ENCODE measurements around the gene LAMC1. TPM values are rescaled to one million over a fixed set of nuclear protein-coding genes. Genes with fewer than 3 reads are reported as not detected.

The LAMC1 gene
- total RNA-seq, 2 experiments from 2014 or later = not detected

- no peaks in the 10 kb centered on the region for H3K36me3 Mint-ChIP-seq (ENCODE audit: low read depth)
- H3K27ac ChIP-seq (ENCODE audit: low read depth in 1 of 2, low read length in 2 of 2) = no peak overlapping the region
- ChIA-PET CTCF (no interaction called here), POLR2A (no interaction called here)
- TF ChIP-seq, protein P1, sequence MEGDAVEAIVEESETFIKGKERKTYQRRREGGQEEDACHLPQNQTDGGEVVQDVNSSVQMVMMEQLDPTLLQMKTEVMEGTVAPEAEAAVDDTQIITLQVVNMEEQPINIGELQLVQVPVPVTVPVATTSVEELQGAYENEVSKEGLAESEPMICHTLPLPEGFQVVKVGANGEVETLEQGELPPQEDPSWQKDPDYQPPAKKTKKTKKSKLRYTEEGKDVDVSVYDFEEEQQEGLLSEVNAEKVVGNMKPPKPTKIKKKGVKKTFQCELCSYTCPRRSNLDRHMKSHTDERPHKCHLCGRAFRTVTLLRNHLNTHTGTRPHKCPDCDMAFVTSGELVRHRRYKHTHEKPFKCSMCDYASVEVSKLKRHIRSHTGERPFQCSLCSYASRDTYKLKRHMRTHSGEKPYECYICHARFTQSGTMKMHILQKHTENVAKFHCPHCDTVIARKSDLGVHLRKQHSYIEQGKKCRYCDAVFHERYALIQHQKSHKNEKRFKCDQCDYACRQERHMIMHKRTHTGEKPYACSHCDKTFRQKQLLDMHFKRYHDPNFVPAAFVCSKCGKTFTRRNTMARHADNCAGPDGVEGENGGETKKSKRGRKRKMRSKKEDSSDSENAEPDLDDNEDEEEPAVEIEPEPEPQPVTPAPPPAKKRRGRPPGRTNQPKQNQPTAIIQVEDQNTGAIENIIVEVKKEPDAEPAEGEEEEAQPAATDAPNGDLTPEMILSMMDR (IDR thresholded peaks at IDR 0.05) = no peak
- no peaks in the 10 kb centered on the region for H3K36me3 ChIP-seq (ENCODE audit: insufficient read depth, low read length)
- no peaks in the 10 kb centered on the region for H3K4me1 ChIP-seq (ENCODE audit: insufficient read depth, low read length)
- no peaks in the 10 kb centered on the region for H3K9me3 ChIP-seq (ENCODE audit: control insufficient read depth in 1 of 2, insufficient read depth in 1 of 2, low read length in 2 of 2)
- peaks cover 3 to 16% of the 10 kb centered on the region in 2 experiments for H3K27me3 ChIP-seq (ENCODE audit: control insufficient read depth in 1 of 2, insufficient read depth in 2 of 2, low read length in 2 of 2)
- no peak overlapping the region for H3K4me3 ChIP-seq (ENCODE audit: low read length)
- ATAC-seq (ENCODE audit: poor library complexity) (no peak), DNase-seq (no peak)
- H3K27me3 Mint-ChIP-seq = peaks cover 61% of the 10 kb centered on the region
- H3K4me1 Mint-ChIP-seq (ENCODE audit: low read depth) = no peaks in the 10 kb centered on the region
- intact Hi-C loops (cut with DNase I, micrococcal nuclease) = no loop called here
- no peaks in the 10 kb centered on the region for H3K9me3 Mint-ChIP-seq
- H3K27ac Mint-ChIP-seq = no peak overlapping the region
- H3K4me3 Mint-ChIP-seq = no peak overlapping the region
These were observed 27.3 kb upstream of the LAMC1 start for GRCh38 chr1:182995894-182996293.

GRCh38 chr1:182996816-182997215 is 26.4 kb upstream of the LAMC1 start:
- ChIA-PET POLR2A (no interaction called here), CTCF (no interaction called here)
- no peak overlapping the region for H3K4me3 ChIP-seq (ENCODE audit: low read length)
- intact Hi-C loops (cut with DNase I, micrococcal nuclease) = no loop called here
- H3K36me3 ChIP-seq (ENCODE audit: insufficient read depth, low read length) = no peaks in the 10 kb centered on the region
- Mint-ChIP-seq H3K9me3 (no peaks in the 10 kb centered on the region), H3K4me1 (ENCODE audit: low read depth) (no peaks in the 10 kb centered on the region), H3K27me3 (peaks cover 62% of the 10 kb centered on the region), H3K4me3 (no peak overlapping the region), H3K27ac (no peak overlapping the region), H3K36me3 (ENCODE audit: low read depth) (no peaks in the 10 kb centered on the region)
- no peaks in the 10 kb centered on the region for H3K4me1 ChIP-seq (ENCODE audit: insufficient read depth, low read length)
- DNase-seq = no peak
- H3K27me3 ChIP-seq (ENCODE audit: control insufficient read depth in 1 of 2, insufficient read depth in 2 of 2, low read length in 2 of 2) = peaks cover 4 to 14% of the 10 kb centered on the region in 2 experiments
- H3K27ac ChIP-seq (ENCODE audit: low read depth in 1 of 2, low read length in 2 of 2) = no peak overlapping the region
- ATAC-seq (ENCODE audit: poor library complexity) = no peak
- TF ChIP-seq, protein P1 (IDR thresholded peaks at IDR 0.05) = no peak
- H3K9me3 ChIP-seq (ENCODE audit: control insufficient read depth in 1 of 2, insufficient read depth in 1 of 2, low read length in 2 of 2) = no peaks in the 10 kb centered on the region

DNA sequence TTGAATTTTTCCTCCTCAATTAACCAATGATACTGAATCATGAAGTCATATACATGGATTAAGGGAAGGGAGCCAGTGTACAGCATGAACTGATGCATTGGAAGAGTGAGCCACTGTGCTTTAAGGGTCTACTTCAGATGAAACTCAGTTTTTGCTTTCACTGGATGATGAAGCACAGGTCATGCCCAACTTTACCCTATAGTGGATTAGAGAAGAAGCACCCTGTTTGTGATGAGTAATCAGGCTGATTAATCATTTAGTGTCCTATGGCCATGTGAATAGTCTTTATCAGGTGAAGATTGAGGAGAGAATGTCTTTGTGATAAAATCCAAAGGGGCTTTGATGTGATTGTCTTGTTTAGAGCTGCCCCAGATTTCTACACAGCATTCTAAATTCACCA is 24.7 kb upstream of the LAMC1 start:
- Mint-ChIP-seq H3K27ac (no peak overlapping the region), H3K4me3 (no peak overlapping the region), H3K27me3 (peaks cover 56% of the 10 kb centered on the region), H3K4me1 (ENCODE audit: low read depth) (no peaks in the 10 kb centered on the region), H3K9me3 (no peaks in the 10 kb centered on the region), H3K36me3 (ENCODE audit: low read depth) (no peaks in the 10 kb centered on the region)
- POLR2A ChIA-PET = no interaction called here
- Histone ChIP-seq H3K4me3 (ENCODE audit: low read length) (no peak overlapping the region), H3K9me3 (ENCODE audit: control insufficient read depth in 1 of 2, insufficient read depth in 1 of 2, low read length in 2 of 2) (no peaks in the 10 kb centered on the region), H3K4me1 (ENCODE audit: insufficient read depth, low read length) (no peaks in the 10 kb centered on the region), H3K27me3 (ENCODE audit: control insufficient read depth in 1 of 2, insufficient read depth in 2 of 2, low read length in 2 of 2) (peaks cover 6 to 19% of the 10 kb centered on the region in 2 experiments), H3K36me3 (ENCODE audit: insufficient read depth, low read length) (no peaks in the 10 kb centered on the region), H3K27ac (ENCODE audit: low read depth in 1 of 2, low read length in 2 of 2) (no peak overlapping the region)
- ATAC-seq (ENCODE audit: poor library complexity) (no peak), DNase-seq (no peak)
- CTCF ChIA-PET = interaction anchor here (0.9 kb wide), 1 partner anchor 10 kb away, joined by 3 read pairs; no protein-coding TSS in a partner anchor
- TF ChIP-seq, protein P1 (IDR thresholded peaks at IDR 0.05) = no peak
- intact Hi-C loops (cut with DNase I, micrococcal nuclease) = no loop called here

Measured in CD4-positive, alpha-beta T cell (primary cell).